ENCODE data around the gene OTUD5.

DNA sequence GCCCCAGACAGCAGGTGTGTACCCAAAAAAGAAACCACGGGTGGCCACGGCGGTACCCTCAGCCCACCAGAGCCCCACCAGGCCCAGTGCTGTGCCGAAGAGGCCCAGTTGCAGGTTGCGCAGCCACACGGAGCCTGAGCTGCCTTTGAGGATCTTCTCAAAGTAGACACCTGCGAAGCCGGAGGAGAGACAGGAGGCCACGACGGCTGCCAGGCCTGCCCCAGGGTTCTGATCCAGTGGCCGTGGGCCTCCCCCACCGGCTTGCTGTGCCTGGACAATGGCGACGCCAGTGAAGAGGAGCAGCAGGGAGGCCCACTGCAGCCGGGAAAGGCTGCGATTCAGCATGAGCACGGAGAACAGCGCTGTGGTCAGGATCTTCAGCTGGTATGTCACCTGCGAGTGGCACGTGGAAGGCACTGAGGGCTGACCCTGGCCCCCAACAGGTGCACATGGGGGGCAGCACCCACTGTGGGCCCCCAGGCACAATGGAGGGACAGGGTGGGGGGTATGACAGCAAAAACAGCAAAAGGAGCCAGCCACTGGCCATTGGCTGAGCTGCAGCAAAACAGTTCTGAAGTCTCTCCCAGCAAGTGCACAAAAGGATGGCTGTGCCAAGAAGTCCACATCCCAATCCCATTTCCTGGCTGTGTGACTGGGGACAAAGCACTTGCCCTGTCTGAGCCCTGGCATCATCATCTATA is 52.2 kb downstream of the OTUD5 start:
- TF ChIP-seq POLR2A (IDR thresholded peaks at IDR 0.05; ENCODE audit: low read depth) (no peak), POLR2AphosphoS5 (IDR thresholded peaks at IDR 0.05) (no peak), EP300 (IDR thresholded peaks at IDR 0.05) (no peak)
- TF ChIP-seq, protein P1, sequence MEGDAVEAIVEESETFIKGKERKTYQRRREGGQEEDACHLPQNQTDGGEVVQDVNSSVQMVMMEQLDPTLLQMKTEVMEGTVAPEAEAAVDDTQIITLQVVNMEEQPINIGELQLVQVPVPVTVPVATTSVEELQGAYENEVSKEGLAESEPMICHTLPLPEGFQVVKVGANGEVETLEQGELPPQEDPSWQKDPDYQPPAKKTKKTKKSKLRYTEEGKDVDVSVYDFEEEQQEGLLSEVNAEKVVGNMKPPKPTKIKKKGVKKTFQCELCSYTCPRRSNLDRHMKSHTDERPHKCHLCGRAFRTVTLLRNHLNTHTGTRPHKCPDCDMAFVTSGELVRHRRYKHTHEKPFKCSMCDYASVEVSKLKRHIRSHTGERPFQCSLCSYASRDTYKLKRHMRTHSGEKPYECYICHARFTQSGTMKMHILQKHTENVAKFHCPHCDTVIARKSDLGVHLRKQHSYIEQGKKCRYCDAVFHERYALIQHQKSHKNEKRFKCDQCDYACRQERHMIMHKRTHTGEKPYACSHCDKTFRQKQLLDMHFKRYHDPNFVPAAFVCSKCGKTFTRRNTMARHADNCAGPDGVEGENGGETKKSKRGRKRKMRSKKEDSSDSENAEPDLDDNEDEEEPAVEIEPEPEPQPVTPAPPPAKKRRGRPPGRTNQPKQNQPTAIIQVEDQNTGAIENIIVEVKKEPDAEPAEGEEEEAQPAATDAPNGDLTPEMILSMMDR (IDR thresholded peaks at IDR 0.05): no peak

Data from esophagus muscularis mucosa (tissue), 4 donors.